Measurements from ENCODE around the gene RASGEF1C. TPM values are rescaled to one million over a fixed set of nuclear protein-coding genes. Genes with fewer than 3 reads are reported as not detected.

Gene RASGEF1C
- 1 to 10 TPM in 3 of 4 donors, under 1 TPM in 1; 0.58 to 4.0 (median 2.1) TPM for total RNA-seq

GRCh38 chr5:180209137-180209581 lies at the start of gene RASGEF1C:
TSS of gene RASGEF1C (minus strand) at chr5:180209211. CDS start at chr5:180138052, 71,159 bp downstream.
- H3K27me3 ChIP-seq: no peaks in the 10 kb centered on the region
- no peak for TF ChIP-seq POLR2A (IDR thresholded peaks at IDR 0.05)
- TF ChIP-seq CTCF (IDR thresholded peaks at IDR 0.05): peak in 3 of 6 experiments; percentile 63 to 73 (median 73)
- 31% methylated on average over 2 of the region's 55 CpGs; no CpG with 5 or more reads in 1 of the 2 donors for WGBS, 2 donors
- no peaks in the 10 kb centered on the region for H3K9me3 ChIP-seq
- peak within 1 kb of the TSS in 1 of 3 donors; percentile 7 for H3K4me3 ChIP-seq (replicated peaks in 1 of 3)
- intact Hi-C loops (cut with DNase I): loop anchor here (5.0 kb wide), 1 partner anchor 77 kb away; no protein-coding TSS in a partner anchor
- no peaks in the 10 kb centered on the region for H3K36me3 ChIP-seq
- H3K27ac ChIP-seq: no peak within 1 kb of the TSS
- peak; percentile 70 to 76 for DNase-seq
- peaks cover 10 to 11% of the 10 kb centered on the region in 2 donors for H3K4me1 ChIP-seq

- Histone ChIP-seq H3K36me3 (peaks cover 32 to 43% of the 10 kb centered on the region in 2 donors), H3K27ac (no peak overlapping the region), H3K4me3 (replicated peaks in 1 of 3) (no peak overlapping the region), H3K27me3 (no peaks in the 10 kb centered on the region), H3K4me1 (no peaks in the 10 kb centered on the region), H3K9me3 (peaks cover 6% of the 10 kb centered on the region)
- DNase-seq: no peak
- no peak for TF ChIP-seq CTCF (IDR thresholded peaks at IDR 0.05)
- TF ChIP-seq POLR2A (IDR thresholded peaks at IDR 0.05): no peak
- WGBS, 2 donors: 94 to 98% methylated on average over 17 to 24 of the region's 24 CpGs
- intact Hi-C loops (cut with DNase I): loop anchor here (10.0 kb wide), 1 partner anchor 1168 kb away; no protein-coding TSS in a partner anchor
These were observed 44.2 kb upstream of the RASGEF1C start for GRCh38 chr5:180253036-180253824.

- peaks cover 32 to 39% of the 10 kb centered on the region in 2 donors for H3K36me3 ChIP-seq
- WGBS, 2 donors: 88 to 94% methylated on average over 3 to 7 of the region's 7 CpGs
These were observed 42.9 kb upstream of the RASGEF1C start for GRCh38 chr5:180251887-180252286.

GRCh38 chr5:180251141-180251540 lies 42.1 kb upstream of the RASGEF1C start:
- Histone ChIP-seq H3K4me1 (no peaks in the 10 kb centered on the region), H3K36me3 (peaks cover 25 to 31% of the 10 kb centered on the region in 2 donors), H3K9me3 (no peaks in the 10 kb centered on the region), H3K27ac (no peak overlapping the region), H3K4me3 (replicated peaks in 1 of 3) (no peak overlapping the region), H3K27me3 (no peaks in the 10 kb centered on the region)
- TF ChIP-seq POLR2A (IDR thresholded peaks at IDR 0.05) (no peak), CTCF (IDR thresholded peaks at IDR 0.05) (no peak)
- 89 to 95% methylated on average over 9 of the region's 9 CpGs for WGBS, 2 donors
- DNase-seq: no peak
- intact Hi-C loops (cut with DNase I): loop anchor here (10.0 kb wide), 1 partner anchor 1166 kb away; no protein-coding TSS in a partner anchor

More at GRCh38 chr5:180251887-180252286, 42.9 kb upstream of the RASGEF1C start:
- Histone ChIP-seq H3K9me3 (no peaks in the 10 kb centered on the region), H3K27me3 (no peaks in the 10 kb centered on the region), H3K4me1 (no peaks in the 10 kb centered on the region), H3K4me3 (replicated peaks in 1 of 3) (no peak overlapping the region), H3K27ac (no peak overlapping the region)
- no peak for DNase-seq
- no peak for TF ChIP-seq POLR2A (IDR thresholded peaks at IDR 0.05)
- no peak for TF ChIP-seq CTCF (IDR thresholded peaks at IDR 0.05)
- intact Hi-C loops (cut with DNase I): loop anchor here (10.0 kb wide), 1 partner anchor 1167 kb away; no protein-coding TSS in a partner anchor

GRCh38 chr5:180250329-180250728 lies 41.3 kb upstream of the RASGEF1C start:
- DNase-seq: no peak
- H3K27me3 ChIP-seq: no peaks in the 10 kb centered on the region
- H3K9me3 ChIP-seq: no peaks in the 10 kb centered on the region
- 89 to 100% methylated on average over 4 of the region's 4 CpGs for WGBS, 2 donors
- intact Hi-C loops (cut with DNase I): loop anchor here (10.0 kb wide), 1 partner anchor 1166 kb away; no protein-coding TSS in a partner anchor
- no peak overlapping the region for H3K4me3 ChIP-seq (replicated peaks in 1 of 3)
- H3K27ac ChIP-seq: no peak overlapping the region
- TF ChIP-seq POLR2A (IDR thresholded peaks at IDR 0.05): no peak
- no peak for TF ChIP-seq CTCF (IDR thresholded peaks at IDR 0.05)
- H3K4me1 ChIP-seq: no peaks in the 10 kb centered on the region
- H3K36me3 ChIP-seq: peaks cover 25 to 31% of the 10 kb centered on the region in 2 donors
